Skin epidermis (tissue), 12 donors: ENCODE results near the gene CRHR1.
A peak's percentile ranks its signal among the peaks of the same experiment; 100 is the strongest.

ENCODE experiments used
- H3K27ac ChIP-seq, 21 experiments: fragments of 200-600 bp; sonication (generic) in 11 of 21; one replicate each; pipeline ENCODE4 v1.5.0; 2020; ENCODE audit warnings: mild to moderate bottlenecking in 3 of 21, inconsistent platforms in 2 of 21, moderate library complexity in 2 of 21
- H3K4me3 ChIP-seq, 7 experiments: fragments of 200-600 bp; sonication (generic) in 2 of 7; one replicate each; pipeline ENCODE4 v1.5.0; 2020; ENCODE audit warnings: inconsistent platforms in 2 of 7, mild to moderate bottlenecking in 2 of 7, moderate library complexity in 1 of 7

CRHR1 gene

DNA sequence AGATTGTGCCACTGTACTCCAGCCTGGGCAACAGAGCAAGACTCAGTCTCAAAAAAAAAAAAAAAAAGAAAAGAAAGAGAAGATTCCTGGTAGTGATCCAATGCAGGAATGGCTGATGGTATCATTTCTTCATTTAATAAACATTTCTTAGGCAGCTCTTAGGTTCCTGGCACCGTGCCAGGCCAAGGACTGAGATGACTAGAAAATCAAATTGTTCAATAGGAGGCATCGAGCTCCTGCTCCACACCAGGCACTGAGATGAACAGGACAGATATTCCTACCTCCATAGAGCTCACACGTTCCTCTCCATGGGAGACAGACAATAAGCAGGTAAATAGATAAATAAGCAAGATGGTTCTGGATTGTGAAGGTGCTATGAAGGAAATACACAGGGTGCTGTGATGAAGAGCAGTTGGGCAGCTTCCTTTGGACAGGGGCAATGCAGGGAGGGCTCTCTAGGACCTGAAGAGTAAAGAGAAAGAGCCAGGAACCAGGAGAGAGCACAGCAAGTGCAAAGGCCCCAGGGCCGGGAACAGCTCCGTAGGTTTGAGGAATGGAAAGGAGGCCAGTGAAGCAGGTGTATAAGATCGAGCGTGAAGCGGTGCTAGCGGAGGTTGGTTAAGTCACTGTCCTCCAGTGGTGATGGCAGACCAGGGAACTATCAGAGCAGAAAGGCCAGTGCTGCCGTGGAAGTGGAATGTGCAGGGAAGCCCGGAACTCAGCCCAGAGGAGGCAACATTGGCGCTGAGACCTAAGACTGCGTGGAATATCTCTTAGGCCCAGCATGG is 26.5 kb upstream of the CRHR1 start:
- H3K27ac ChIP-seq = no peak overlapping the region

DNA sequence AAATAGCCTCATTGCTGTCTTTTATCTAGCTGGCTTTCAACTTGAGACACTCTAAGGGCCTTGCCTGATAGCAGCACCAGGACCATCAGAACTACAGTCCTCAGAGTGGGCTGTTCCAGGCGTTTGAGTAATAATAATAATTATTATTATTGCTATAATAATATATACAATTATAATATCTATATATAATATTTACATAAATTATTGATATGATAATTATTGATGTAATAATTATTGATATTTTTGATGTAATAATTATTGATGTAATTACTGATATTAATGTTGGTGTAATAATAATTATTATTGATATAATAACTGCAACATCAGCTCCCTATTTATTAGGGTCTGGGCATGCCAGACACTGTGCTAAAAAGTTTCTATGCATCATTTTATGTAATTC is 25.6 kb upstream of the CRHR1 start:
- no peak overlapping the region for H3K4me3 ChIP-seq
- no peak overlapping the region for H3K27ac ChIP-seq

More for the DNA sequence above, 26.5 kb upstream of the CRHR1 start:
- H3K4me3 ChIP-seq = no peak overlapping the region

DNA sequence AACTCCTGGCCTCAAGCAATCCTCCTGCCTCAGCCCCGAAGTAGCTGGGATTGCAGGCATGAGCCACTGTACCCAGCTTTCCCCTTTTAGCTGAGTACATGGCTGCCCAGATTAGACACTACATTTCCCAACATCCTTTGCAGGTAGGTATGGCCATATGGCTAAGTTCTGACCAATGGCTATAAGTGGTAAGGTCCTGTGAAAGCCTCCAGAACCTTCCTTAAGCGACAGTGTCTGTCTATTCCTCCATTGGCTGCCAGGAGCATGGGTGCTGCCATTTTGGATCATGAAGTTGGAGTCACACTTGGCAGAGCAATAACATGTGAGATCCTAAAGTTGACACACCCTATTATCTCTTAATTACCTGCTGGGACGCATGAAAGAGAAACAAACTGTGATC is 24.4 kb upstream of the CRHR1 start:
- no peak overlapping the region for H3K4me3 ChIP-seq
- no peak overlapping the region for H3K27ac ChIP-seq

DNA sequence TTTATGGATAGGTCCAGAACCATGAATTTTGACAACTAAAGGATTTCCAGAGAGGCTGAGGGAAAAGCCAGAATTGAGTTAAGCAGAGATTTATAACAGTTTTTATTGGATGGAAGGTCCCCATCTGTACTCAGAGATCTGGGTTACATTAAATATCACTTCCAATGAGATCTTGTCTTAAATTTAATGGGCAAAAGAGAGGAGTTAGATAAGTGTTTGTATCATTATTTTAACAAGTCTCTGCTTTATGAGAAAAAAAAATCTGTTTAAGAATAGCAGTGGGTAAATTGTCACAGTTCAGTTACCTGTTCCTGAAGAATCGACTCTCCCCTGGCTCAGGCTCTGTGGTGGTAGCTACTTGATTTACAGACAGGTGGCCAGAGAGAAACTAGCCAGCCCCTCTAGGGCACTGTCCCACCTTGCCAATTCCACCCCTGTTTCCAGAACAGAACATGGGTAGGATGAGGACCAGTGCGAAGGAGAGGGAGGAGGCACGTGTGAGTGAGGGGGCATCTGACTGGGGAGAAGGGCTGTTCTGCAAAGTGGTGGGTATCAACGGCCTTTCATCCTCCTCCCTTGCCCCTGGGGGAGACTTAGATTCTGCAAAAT is 22.1 kb upstream of the CRHR1 start:
- Histone ChIP-seq H3K4me3 (no peak overlapping the region), H3K27ac (no peak overlapping the region)

DNA sequence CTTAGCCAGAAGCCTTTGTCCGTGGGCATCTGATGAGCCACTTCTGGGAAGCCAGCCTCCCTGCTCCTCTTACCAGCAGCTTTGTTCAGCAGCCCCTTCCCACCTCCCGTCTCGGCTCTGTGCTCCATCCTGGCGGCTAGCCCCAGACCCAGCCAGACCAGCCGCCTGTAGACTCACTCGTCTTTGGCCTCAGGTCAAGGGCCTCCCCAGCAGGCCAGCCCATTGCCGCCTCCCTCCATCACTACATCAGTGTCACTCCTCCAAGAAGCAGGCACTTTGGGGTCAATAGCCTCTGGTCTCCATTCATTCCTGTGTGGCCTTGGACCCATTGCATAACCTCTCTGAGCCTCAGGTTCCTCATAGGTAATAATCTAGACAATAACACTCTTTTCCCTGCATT is 20.9 kb upstream of the CRHR1 start:
- H3K4me3 ChIP-seq = no peak overlapping the region
- H3K27ac ChIP-seq = no peak overlapping the region

DNA sequence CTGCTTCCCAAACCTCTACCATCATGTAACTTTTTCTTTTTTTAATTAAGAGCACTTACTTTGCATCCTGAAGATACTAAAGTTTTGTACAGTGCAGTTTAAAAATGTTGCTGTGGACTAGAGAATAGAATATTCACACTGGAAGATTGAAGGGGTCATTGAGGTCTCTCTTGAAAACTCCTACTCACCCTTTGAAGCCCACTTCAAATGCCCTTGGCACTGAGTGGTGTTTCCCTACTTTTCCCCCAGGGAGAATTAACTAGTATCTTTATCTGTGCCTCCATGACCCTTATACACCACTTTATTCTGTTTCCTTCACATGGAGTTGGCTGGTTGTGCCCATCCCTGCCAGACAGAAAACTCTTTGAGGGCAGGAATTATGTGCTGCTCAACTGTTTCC is 19.6 kb upstream of the CRHR1 start:
- no peak overlapping the region for H3K4me3 ChIP-seq
- no peak overlapping the region for H3K27ac ChIP-seq

DNA sequence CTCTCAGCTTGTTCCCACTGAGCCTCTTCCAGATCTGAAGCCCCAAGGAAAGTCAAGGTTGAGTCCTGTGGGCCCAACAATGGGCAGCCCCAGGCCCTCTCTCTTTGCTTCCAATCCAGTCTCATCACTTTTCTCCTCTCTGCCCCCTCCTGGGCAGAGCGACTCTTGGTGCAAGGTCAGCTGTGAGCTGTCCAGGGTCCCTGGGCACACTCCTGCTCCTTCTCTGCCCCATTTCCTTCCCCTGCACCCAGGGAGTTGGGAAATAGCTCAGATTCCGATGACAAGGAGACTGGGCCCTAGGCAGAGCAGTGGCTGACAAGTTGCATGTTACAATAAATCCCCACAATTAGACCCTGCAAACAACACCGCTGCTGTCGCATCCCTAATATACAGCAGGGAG is 16.1 kb upstream of the CRHR1 start:
- no peak overlapping the region for H3K27ac ChIP-seq
- H3K4me3 ChIP-seq = no peak overlapping the region

DNA sequence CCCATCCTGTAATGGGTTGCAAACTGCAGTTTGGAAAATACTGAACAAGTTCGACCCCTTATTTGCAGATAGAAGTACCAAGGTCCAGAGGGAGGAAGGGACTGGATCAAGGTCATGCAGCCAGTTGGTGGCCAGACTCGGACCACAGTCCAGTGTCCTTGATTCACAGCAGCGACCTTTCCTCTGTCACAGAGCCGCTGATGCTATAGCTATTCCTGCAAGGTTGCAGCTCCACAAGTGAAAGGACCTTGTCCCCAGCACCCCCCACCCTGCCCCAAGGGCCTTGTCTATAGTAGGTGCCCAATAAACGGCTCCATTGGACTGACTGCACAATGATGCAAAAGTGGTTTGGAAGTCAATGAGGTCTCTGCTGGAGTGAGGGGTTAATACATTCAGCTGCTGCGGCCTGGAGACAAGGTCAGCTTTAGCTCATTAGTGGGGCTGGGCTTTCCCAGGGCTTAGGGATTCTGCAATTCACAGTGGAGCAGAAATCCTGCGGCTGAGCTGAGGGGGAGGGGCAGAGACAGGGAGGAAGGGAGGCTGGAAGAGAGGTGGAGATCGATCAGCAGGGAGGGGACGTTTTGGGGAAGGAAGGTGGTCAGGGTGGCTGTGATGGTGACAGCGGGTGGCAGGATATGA is 13.4 kb upstream of the CRHR1 start:
- Histone ChIP-seq H3K4me3 (no peak overlapping the region), H3K27ac (no peak overlapping the region)

DNA sequence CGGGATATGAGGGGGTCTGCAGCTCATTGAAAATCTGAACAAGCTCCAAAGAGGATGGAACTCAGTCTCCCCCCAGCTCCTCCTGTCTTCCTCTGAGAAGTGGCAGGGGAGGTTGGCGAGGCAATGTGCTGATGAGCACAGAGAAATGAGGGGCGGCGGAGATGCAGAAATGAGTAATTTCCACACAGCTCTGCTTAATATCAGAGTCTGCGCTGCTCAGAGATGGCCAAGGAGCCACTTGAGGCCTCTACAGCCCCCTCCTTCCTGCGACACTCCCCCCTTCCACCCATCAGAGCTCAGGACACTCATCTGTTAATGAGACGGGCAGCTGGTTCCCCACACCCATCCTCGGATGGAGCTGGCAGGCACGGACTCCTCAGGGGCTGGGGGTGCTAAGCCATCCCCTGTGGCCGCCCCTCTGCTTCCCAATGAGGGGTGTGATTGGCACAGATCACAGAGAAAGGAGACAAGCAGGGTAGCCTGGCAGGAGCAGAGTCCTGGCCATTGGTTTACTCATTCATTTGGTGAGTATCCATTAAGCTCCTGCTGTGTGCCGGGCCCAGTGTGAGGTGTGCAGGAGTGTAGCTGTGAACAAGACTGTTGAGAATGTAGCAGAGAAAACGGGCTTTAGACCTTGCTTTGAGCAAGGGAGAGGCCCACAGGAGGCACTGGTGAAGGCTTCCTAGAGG is 12.7 kb upstream of the CRHR1 start:
- Histone ChIP-seq H3K27ac (no peak overlapping the region), H3K4me3 (no peak overlapping the region)

DNA sequence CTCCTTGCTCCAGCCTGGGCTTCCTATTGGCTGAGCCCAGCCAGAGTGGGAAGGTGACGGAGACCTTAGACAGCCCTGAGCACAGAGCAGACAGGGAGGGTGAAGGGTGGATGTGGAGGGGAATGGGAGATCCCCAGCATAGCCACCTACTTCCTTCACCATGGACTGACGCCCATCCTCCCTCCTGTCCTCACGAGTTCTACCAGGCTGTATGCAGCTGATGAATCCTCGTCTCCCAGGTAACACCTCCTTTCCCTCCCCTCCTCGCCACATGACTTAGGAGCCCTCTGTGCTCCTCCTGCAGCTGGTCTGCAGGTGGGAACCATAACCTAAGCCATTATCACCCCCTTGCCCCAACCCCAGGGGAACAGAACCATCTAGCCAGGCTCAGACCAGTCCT is 9.0 kb upstream of the CRHR1 start:
- H3K27ac ChIP-seq = no peak overlapping the region

DNA sequence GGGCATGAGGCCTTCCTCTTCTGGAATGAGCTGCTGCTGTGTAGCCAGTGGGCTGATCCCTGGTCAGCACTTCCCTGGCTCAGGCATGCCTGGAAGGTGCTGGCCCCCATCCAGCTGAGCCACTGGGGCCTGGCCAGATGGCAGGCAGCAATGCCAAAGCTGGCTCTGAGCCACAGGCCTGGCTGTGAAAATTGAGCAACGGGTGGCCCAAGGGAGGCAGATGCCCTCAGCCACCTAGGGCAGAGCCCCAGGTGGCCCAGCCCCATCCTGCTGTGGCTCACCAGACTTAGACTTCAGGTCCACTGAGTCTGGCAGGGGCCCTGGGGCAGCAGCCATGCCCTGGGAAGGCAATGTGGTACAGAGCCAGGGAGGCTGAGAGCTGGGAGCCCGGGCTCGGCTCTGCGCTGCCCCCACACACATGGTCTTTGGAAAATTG is 8.5 kb upstream of the CRHR1 start:
- H3K4me3 ChIP-seq = no peak overlapping the region
- no peak overlapping the region for H3K27ac ChIP-seq

More for the DNA sequence above, 9.0 kb upstream of the CRHR1 start:
- H3K4me3 ChIP-seq = no peak overlapping the region

DNA sequence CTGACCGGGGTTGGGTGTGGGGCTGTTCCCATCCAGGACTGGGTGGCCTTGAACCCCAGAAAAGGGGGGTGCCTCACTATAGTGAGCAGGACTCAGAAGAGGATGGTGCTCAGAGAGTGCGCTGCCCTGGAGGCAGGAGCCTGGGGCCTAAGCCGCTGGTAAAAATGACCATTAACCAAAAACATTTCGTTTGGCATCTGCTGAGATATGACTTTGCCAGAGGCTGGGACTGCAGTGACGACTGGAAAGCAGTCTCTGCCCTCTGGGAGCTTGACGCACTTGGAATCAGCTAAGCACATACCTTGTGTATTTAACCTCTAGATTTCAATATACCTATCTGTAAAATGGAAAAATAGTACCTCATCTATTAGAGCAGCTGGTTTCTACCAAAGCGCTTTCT is 7.2 kb upstream of the CRHR1 start:
- Histone ChIP-seq H3K4me3 (no peak overlapping the region), H3K27ac (no peak overlapping the region)

DNA sequence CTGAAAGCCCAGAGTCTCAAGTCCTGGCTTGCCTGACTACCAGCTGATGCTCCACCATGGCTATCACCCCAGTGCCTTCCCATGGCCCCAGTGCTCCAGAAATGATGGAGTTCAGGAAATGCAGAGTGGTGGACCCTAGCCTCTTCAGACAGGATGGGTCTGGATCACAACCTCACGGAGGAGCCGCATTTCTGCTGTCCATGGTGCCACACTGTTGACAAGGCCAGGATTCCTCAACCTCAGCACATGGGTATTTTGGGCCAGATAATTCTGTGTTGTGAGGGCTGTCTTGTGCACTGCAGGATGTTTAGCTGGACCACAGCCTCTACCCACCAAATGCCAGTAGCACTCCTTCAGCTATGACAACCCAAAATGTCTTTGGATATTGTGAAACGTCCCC is 6.7 kb upstream of the CRHR1 start:
- no peak overlapping the region for H3K4me3 ChIP-seq
- H3K27ac ChIP-seq = no peak overlapping the region

DNA sequence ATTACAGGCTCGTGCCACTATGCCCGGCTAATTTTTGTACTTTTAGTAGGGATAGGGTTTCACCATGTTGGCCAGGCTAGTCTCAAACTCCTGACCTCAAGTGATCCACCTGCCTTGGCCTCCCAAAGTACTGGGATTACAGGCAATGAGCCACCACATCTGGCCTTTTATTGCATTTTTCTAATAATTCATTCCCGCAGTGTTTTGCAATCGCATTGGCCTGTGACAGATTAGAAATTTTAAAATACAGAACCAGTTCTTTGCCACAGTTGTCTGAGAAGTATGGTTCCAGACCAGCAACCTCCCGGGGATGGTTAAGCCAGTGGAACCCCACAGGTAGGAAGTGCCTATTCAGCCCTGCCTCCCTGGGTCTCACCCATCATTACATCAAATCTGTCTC is 3.2 kb upstream of the CRHR1 start:
- peak overlapping the region in 1 of 21 experiments; percentile 17 for H3K27ac ChIP-seq

DNA sequence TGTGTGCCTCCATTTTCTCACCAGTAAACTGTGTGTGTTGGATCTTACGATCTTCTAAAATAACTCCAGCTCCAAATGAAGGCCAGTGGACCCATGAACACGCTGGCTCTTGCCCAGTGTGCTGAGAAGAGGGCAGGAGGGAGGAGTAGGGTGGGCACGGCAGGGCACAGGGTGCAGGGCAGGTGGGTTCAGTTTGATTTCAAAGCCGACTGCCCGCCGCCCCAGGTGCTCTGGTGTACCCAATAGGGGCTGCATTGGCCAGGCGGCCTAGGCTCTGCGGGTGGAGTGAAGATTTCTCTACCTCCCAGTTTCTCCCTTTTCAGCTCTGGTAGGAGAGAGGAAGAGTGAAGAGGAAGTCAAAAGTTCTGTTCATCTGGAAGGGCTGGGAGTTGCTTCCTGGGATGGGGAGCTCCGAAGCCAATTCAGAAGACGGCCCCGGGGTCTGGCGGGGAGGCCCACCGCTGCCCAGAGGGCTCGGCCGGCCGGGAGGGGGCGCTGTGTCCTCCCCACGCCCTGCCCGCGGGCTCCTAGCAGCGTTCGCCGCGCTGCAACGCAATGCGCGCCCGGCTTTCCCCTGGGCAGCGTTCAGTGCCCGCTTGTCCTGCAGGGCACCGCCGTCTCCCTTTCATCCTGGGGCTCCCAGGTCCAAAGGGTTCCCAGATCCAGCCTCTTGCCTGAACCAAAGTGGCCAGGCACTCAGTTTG is 1.1 kb upstream of the CRHR1 start:
- Histone ChIP-seq H3K4me3 (peak overlapping the region in 4 of 7 experiments; percentile 17 to 50 (median 38)), H3K27ac (peak overlapping the region in 1 of 21 experiments; percentile 5)

More for the DNA sequence above, 3.2 kb upstream of the CRHR1 start:
- no peak overlapping the region for H3K4me3 ChIP-seq

DNA sequence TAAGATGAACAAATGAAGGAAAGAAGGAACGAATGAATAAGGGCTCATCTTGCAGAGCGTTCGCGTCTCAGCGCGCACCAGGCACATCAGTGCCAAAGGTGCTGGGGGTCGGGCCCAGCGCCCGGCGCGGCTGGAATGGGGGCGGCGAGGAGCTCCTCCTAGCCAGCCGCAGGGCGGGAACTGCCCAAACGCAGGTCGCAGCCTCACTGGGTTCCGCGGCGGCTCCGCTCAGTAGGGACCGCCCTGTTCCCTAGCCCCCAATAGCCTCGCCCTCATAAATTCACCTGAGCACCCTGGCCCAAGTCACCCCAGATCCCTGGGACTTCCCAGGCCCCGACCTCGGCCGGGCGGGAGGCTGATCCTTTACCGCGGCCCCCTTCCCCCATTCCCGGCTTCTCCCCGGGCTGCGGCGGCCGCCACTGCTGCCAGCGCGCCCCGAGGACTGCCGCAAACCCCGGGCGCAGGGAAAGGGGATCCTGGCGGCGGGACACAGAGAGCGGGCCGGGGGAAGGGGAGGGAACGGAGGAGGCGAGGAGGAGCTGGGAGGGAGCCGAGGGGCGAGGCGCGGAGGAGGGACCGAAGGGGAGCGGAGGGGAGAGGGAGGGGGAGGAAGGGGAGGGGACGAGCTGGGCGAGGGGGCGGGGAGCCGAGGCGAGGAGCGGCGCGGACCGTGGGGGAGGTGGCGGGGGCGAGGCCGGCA is 377 bp upstream of the CRHR1 start:
- Histone ChIP-seq H3K4me3 (peak overlapping the region; percentile 17 to 50 (median 26)), H3K27ac (peak overlapping the region in 1 of 21 experiments; percentile 45)

DNA sequence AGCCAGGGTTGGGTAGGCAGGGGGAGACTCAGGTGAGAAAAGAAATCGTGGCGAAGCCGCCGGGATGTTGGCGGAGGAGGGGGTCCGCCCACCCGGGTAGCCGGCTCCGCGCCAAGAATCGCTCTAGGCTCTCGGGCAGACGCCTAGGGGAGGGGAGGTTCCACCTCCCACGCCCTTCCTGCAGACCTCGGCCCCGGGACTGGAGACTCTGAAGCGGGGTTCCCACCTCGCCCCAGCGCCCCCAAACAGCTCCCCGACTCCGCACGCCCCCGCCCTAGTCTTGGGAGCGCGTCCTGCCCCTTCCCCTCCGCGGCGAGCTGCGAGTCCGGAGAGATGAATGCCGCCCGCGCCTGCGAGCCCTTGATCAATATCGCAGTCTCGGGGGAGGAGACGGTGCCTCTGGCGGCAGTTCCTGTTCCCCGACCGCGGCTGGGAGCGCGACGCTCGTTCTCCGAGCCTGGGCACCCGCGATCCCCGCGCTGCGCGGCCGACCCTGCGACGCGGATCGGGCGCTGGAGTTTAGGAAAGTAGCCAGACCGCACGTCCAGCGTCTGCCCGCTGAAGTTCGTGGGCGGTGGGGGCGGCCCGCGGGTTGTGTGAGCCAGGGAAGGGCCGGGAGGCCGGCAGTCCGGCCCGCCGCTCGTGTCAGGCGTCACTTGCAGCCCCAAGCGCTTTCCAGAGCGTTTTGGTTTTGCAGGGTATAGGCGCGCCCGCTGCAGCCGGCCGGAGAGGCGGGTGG is 790 bp downstream of the CRHR1 start:
- Histone ChIP-seq H3K4me3 (peak overlapping the region; percentile 17 to 50 (median 26)), H3K27ac (no peak overlapping the region)

DNA sequence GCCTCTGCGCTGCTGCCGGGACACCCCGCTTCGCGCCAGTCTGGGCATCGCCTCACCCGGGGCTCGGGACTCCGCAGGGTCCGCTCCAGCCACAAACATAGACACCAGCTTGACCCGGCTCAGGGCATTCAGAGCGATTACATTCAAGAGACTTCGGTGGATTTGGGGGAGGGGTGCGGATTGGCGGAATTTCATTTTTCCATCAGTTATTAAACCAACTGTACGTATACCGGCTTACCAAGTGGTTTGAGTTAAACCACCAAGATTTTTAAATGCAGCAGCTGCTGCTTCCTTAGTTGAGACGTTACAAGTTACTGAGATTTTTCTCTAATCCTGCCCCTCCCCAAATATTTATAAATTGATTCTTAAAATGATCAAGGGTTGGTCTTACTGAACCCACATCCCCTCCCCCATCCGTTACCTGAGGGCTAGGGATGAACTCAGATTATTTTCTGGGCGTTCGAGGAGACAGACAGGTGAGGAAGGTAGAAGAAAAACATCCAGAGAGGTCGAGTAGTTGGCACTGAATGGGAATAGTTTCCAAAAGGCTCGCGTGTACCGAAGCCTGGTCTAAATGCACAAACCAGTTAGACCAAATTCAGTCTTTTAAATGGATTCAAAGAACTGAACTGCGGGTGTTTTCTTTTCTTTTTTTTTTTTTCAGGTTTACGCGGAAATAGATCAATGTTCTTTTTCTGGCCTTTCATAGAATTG is 1.5 kb downstream of the CRHR1 start:
- no peak overlapping the region for H3K27ac ChIP-seq
- H3K4me3 ChIP-seq = peak overlapping the region in 3 of 7 experiments; percentile 20 to 50 (median 50)
